Muscle layer of duodenum (tissue), 2 donors: ENCODE data around the gene NDUFB7.
"Not testable (repeated sequence)": the region's sequence is repeated elsewhere in the genome, so short reads cannot be mapped to it uniquely, and the experiment has no call there.

ENCODE experiments used
- H3K27ac ChIP-seq: one replicate; pipeline ENCODE4 v1.7.0; 2013; ENCODE audit warnings: mild to moderate bottlenecking, low read length
- H3K27me3 ChIP-seq: one replicate; pipeline ENCODE4 v1.7.0; 2013; ENCODE audit warnings: low read depth, mild to moderate bottlenecking, control low read depth, low read length
- H3K36me3 ChIP-seq, 2 donors: one replicate each; pipeline ENCODE4 v1.7.0; 2013; ENCODE audit warnings: low read length in 2 of 2, control low read depth in 1 of 2, mild to moderate bottlenecking in 1 of 2; ENCODE audit not compliant: insufficient read depth in 2 of 2, control insufficient read depth in 1 of 2
- H3K4me1 ChIP-seq, 2 donors: one replicate each; pipeline ENCODE4 v1.7.0; 2013; ENCODE audit warnings: low read length in 2 of 2, mild to moderate bottlenecking in 2 of 2, control low read depth in 1 of 2, moderate library complexity in 1 of 2; ENCODE audit not compliant: insufficient read depth in 2 of 2, control insufficient read depth in 1 of 2
- H3K4me3 ChIP-seq, 2 donors: one replicate each; pipeline ENCODE4 v1.7.0; 2013; ENCODE audit warnings: low read length in 2 of 2, low read depth in 1 of 2, mild to moderate bottlenecking in 1 of 2
- H3K9me3 ChIP-seq, 2 donors: one replicate each; pipeline ENCODE4 v1.7.0; 2013; ENCODE audit warnings: low read length in 2 of 2, control low read depth in 1 of 2, mild to moderate bottlenecking in 1 of 2; ENCODE audit not compliant: control insufficient read depth in 1 of 2
- donor health status: healthy.

NDUFB7 gene

GRCh38 chr19:14551134-14552005, 20.5 kb downstream of the NDUFB7 start:
- H3K9me3 ChIP-seq, H3K4me3 ChIP-seq, H3K27ac ChIP-seq, H3K36me3 ChIP-seq, H3K4me1 ChIP-seq, H3K27me3 ChIP-seq: not testable (repeated sequence)

- Histone ChIP-seq H3K36me3 (no peaks in the 10 kb centered on the region), H3K27me3 (no peaks in the 10 kb centered on the region), H3K27ac (no peak overlapping the region), H3K9me3 (no peaks in the 10 kb centered on the region), H3K4me1 (peaks cover 0 to 5% of the 10 kb centered on the region in 2 donors), H3K4me3 (no peak overlapping the region)
These were observed 21.6 kb downstream of the NDUFB7 start for GRCh38 chr19:14550201-14550754.

GRCh38 chr19:14545716-14546082, 26.2 kb downstream of the NDUFB7 start:
- H3K36me3 ChIP-seq, result no peaks in the 10 kb centered on the region
- H3K27ac ChIP-seq, result no peak overlapping the region
- H3K27me3 ChIP-seq, result no peaks in the 10 kb centered on the region
- H3K4me1 ChIP-seq, result peaks cover 0 to 15% of the 10 kb centered on the region in 2 donors
- no peaks in the 10 kb centered on the region for H3K9me3 ChIP-seq
- no peak overlapping the region for H3K4me3 ChIP-seq

- Histone ChIP-seq H3K9me3 (no peaks in the 10 kb centered on the region), H3K27ac (no peak overlapping the region), H3K4me3 (no peak overlapping the region), H3K4me1 (peaks cover 0 to 15% of the 10 kb centered on the region in 2 donors), H3K36me3 (no peaks in the 10 kb centered on the region), H3K27me3 (no peaks in the 10 kb centered on the region)
These were observed 26.7 kb downstream of the NDUFB7 start for GRCh38 chr19:14544977-14545715.

- H3K27ac ChIP-seq, result no peak overlapping the region
- H3K4me3 ChIP-seq, result no peak overlapping the region
These were observed 27.8 kb downstream of the NDUFB7 start for GRCh38 chr19:14544047-14544446.

GRCh38 chr19:14542711-14543328, 29.0 kb downstream of the NDUFB7 start:
- no peak overlapping the region for H3K27ac ChIP-seq
- no peaks in the 10 kb centered on the region for H3K36me3 ChIP-seq
- no peaks in the 10 kb centered on the region for H3K27me3 ChIP-seq
- H3K9me3 ChIP-seq, result no peaks in the 10 kb centered on the region
- H3K4me3 ChIP-seq, result no peak overlapping the region
- H3K4me1 ChIP-seq, result peaks cover 0 to 15% of the 10 kb centered on the region in 2 donors

More at GRCh38 chr19:14544047-14544446, 27.8 kb downstream of the NDUFB7 start:
- no peaks in the 10 kb centered on the region for H3K36me3 ChIP-seq
- no peaks in the 10 kb centered on the region for H3K27me3 ChIP-seq
- H3K4me1 ChIP-seq, result peaks cover 0 to 15% of the 10 kb centered on the region in 2 donors
- no peaks in the 10 kb centered on the region for H3K9me3 ChIP-seq

GRCh38 chr19:14541979-14542378, 29.9 kb downstream of the NDUFB7 start:
- H3K4me3 ChIP-seq, H3K9me3 ChIP-seq, H3K27ac ChIP-seq, H3K36me3 ChIP-seq, H3K27me3 ChIP-seq: not testable (repeated sequence)
- peaks cover 0 to 15% of the 10 kb centered on the region in 2 donors for H3K4me1 ChIP-seq

GRCh38 chr19:14540741-14541525, 30.9 kb downstream of the NDUFB7 start:
- Histone ChIP-seq H3K9me3 (no peaks in the 10 kb centered on the region), H3K36me3 (no peaks in the 10 kb centered on the region), H3K4me1 (peaks cover 0 to 20% of the 10 kb centered on the region in 2 donors), H3K27me3 (no peaks in the 10 kb centered on the region), H3K27ac (no peak overlapping the region), H3K4me3 (no peak overlapping the region)

- peaks cover 0 to 7% of the 10 kb centered on the region in 2 donors for H3K4me1 ChIP-seq
- H3K27me3 ChIP-seq, result no peaks in the 10 kb centered on the region
- no peak overlapping the region for H3K27ac ChIP-seq
- no peaks in the 10 kb centered on the region for H3K9me3 ChIP-seq
- peak overlapping the region; percentile 37 to 40 for H3K4me3 ChIP-seq
- H3K36me3 ChIP-seq, result no peaks in the 10 kb centered on the region
These were observed 34.8 kb downstream of the NDUFB7 start for GRCh38 chr19:14536926-14537692.

- Histone ChIP-seq H3K9me3 (no peaks in the 10 kb centered on the region), H3K27me3 (no peaks in the 10 kb centered on the region), H3K27ac (no peak overlapping the region), H3K36me3 (no peaks in the 10 kb centered on the region), H3K4me1 (peaks cover 3 to 25% of the 10 kb centered on the region in 2 donors), H3K4me3 (no peak overlapping the region)
These were observed 38.4 kb downstream of the NDUFB7 start for GRCh38 chr19:14533450-14533849.
